Neural progenitor cell (in vitro differentiated cells): Measurements from ENCODE around the gene ANGEL2.

Source experiments
- EZH2 ChIP-seq: fragments of 200-600 bp; sonication (generic); IDR thresholded peaks from 2 replicates; pipeline ENCODE4 v1.6.1; 2017; ENCODE audit warnings: antibody characterized with exemption, mild to moderate bottlenecking, moderate library complexity
- EZH2phosphoT487 ChIP-seq: fragments of 200-600 bp; sonication (generic); IDR thresholded peaks from 2 replicates; pipeline ENCODE4 v1.6.1; 2017; ENCODE audit warnings: antibody characterized with exemption
- TF ChIP-seq, protein P1 (sequence below): fragments of 200-600 bp; sonication (generic); IDR thresholded peaks from 2 replicates; pipeline ENCODE4 v1.5.1; 2017; ENCODE audit warnings: antibody characterized with exemption, mild to moderate bottlenecking

DNA sequence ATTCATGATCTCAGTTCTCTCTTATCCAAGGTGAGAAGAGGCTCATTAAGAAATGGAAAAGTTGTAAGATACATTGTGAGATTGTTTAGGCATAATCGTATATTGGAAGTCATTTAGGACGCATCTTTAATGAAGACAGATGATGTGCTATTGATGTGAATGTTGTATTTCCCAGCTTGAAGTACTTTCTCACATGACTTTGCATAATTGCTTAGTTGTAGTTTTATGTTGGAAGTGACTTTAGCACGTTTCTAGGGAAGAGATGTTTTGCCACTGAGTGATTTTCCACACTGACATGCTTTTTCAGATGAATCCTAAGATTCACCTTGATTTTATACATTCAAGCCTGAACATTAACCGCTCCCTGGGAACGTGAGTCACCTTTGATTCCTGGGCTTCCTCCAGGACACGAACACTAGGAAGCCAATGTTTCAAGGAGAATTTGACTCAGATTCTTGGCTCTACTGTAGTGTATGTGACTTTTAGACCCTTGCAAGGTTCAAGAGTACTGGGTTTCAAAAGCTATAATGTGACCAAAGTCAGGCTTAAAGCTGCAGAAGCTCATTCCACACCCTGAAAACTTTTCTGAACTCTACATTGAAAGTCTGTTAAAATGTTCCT, 27.9 kb downstream of the ANGEL2 start:
- TF ChIP-seq, protein P1, sequence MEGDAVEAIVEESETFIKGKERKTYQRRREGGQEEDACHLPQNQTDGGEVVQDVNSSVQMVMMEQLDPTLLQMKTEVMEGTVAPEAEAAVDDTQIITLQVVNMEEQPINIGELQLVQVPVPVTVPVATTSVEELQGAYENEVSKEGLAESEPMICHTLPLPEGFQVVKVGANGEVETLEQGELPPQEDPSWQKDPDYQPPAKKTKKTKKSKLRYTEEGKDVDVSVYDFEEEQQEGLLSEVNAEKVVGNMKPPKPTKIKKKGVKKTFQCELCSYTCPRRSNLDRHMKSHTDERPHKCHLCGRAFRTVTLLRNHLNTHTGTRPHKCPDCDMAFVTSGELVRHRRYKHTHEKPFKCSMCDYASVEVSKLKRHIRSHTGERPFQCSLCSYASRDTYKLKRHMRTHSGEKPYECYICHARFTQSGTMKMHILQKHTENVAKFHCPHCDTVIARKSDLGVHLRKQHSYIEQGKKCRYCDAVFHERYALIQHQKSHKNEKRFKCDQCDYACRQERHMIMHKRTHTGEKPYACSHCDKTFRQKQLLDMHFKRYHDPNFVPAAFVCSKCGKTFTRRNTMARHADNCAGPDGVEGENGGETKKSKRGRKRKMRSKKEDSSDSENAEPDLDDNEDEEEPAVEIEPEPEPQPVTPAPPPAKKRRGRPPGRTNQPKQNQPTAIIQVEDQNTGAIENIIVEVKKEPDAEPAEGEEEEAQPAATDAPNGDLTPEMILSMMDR: no peak
- TF ChIP-seq EZH2: no peak
- no peak for TF ChIP-seq EZH2phosphoT487
